HFFc6 (cell line): ENCODE data around the gene AHCTF1. TPM values are rescaled to one million over a fixed set of nuclear protein-coding genes. Genes with fewer than 3 reads are reported as not detected.
A peak's percentile ranks its signal among the peaks of the same experiment; 100 is the strongest.

Source experiments
- DNase-seq: peaks from one replicate; pipeline ENCODE4 v3.0.0-alpha.2; 2018
- H3K27ac Mint-ChIP-seq: 2 replicates; pipeline ENCODE4 v1.8.0; 2020; ENCODE audit warnings: mild to moderate bottlenecking, mixed read lengths
- H3K27me3 Mint-ChIP-seq: 2 replicates; pipeline ENCODE4 v1.8.0; 2021; ENCODE audit warnings: mild to moderate bottlenecking, moderate library complexity, mixed read lengths; ENCODE audit not compliant: insufficient read depth
- H3K36me3 Mint-ChIP-seq: 2 replicates; pipeline ENCODE4 v1.8.0; 2021; ENCODE audit warnings: low read depth, mixed read lengths
- H3K4me1 Mint-ChIP-seq: 2 replicates; pipeline ENCODE4 v1.8.0; 2020; ENCODE audit warnings: low read depth, mixed read lengths
- H3K4me3 Mint-ChIP-seq: 2 replicates; pipeline ENCODE4 v1.8.0; 2020; ENCODE audit warnings: mild to moderate bottlenecking, moderate library complexity, mixed read lengths
- H3K9me3 Mint-ChIP-seq: 2 replicates; pipeline ENCODE4 v1.8.0; 2020; ENCODE audit warnings: mild to moderate bottlenecking, mixed read lengths
- CTCF ChIP-seq: fragments of 200-600 bp; sonication (generic); IDR thresholded peaks from 2 replicates; pipeline ENCODE4 v1.5.0; 2021; ENCODE audit warnings: antibody characterized with exemption, mild to moderate bottlenecking
- long read RNA-seq: library from polyadenylated mRNA; unstranded; transcript quantifications from one replicate; pipeline ENCODE4 v2.0.0, GENCODE V29; 2019
- total RNA-seq, 6 experiments: library from RNA; stranded (reverse); fragmentation: NEBNext Ultra II Directional; extraction: Animal tissue kit (Norgen Biotek cat#: 25700); gene quantifications; 2 replicates in 1 of 6; 3 replicates in 5 of 6; pipeline ENCODE4 v1.2.3, GENCODE V29; 2021

Gene AHCTF1
- total RNA-seq, result 10 to 100 TPM; 28.2 to 32.8 (median 30.6) TPM
- long read RNA-seq, partial matches to known transcripts, result 11 of 13 reads
- long read RNA-seq, other reads (novel, unspliced or antisense), result 2 of 13 reads

- no peak; the same call in 1 of the 2 replicates for TF ChIP-seq CTCF
- H3K36me3 Mint-ChIP-seq, result peaks cover 33% of the 10 kb centered on the region
- H3K27me3 Mint-ChIP-seq, result no peaks in the 10 kb centered on the region
- H3K27ac Mint-ChIP-seq, result peak within 1 kb of the TSS; percentile 89
- H3K9me3 Mint-ChIP-seq, result no peaks in the 10 kb centered on the region
- H3K4me1 Mint-ChIP-seq, result peaks cover 16% of the 10 kb centered on the region
- peak within 1 kb of the TSS; percentile 96 for H3K4me3 Mint-ChIP-seq
- DNase-seq, result peak; percentile 98
These were observed at the start of gene AHCTF1 for GRCh38 chr1:246931549-246932365. Gene AHCTF1 (minus strand): TSS chr1:246931948. CDS start chr1:246918370, 13,578 bp downstream.

GRCh38 chr1:246978785-246979184 lies 47.0 kb upstream of the AHCTF1 start:
- H3K4me3 Mint-ChIP-seq, result no peak overlapping the region

GRCh38 chr1:246978281-246978680 lies 46.5 kb upstream of the AHCTF1 start:
- H3K27me3 Mint-ChIP-seq, result no peaks in the 10 kb centered on the region
- H3K4me3 Mint-ChIP-seq, result no peak overlapping the region
- no peaks in the 10 kb centered on the region for H3K4me1 Mint-ChIP-seq
- no peak for DNase-seq
- peaks cover 77% of the 10 kb centered on the region for H3K9me3 Mint-ChIP-seq
- TF ChIP-seq CTCF, result no peak
- no peak overlapping the region for H3K27ac Mint-ChIP-seq
- peaks cover 58% of the 10 kb centered on the region for H3K36me3 Mint-ChIP-seq

More at GRCh38 chr1:246978785-246979184, 47.0 kb upstream of the AHCTF1 start:
- no peak for DNase-seq
- peaks cover 63% of the 10 kb centered on the region for H3K36me3 Mint-ChIP-seq
- H3K27me3 Mint-ChIP-seq, result no peaks in the 10 kb centered on the region
- H3K4me1 Mint-ChIP-seq, result no peaks in the 10 kb centered on the region
- peaks cover 82% of the 10 kb centered on the region for H3K9me3 Mint-ChIP-seq
- no peak for TF ChIP-seq CTCF
- H3K27ac Mint-ChIP-seq, result no peak overlapping the region

- H3K36me3 Mint-ChIP-seq, result peaks cover 38% of the 10 kb centered on the region
- H3K4me3 Mint-ChIP-seq, result no peak overlapping the region
- peaks cover 47% of the 10 kb centered on the region for H3K9me3 Mint-ChIP-seq
These were observed 40.2 kb upstream of the AHCTF1 start for GRCh38 chr1:246971969-246972368.

GRCh38 chr1:246971090-246971721 lies 39.5 kb upstream of the AHCTF1 start:
- peak; percentile 1 for DNase-seq
- Mint-ChIP-seq H3K27ac (no peak overlapping the region), H3K4me1 (no peaks in the 10 kb centered on the region), H3K9me3 (peaks cover 45% of the 10 kb centered on the region), H3K27me3 (peaks cover 2% of the 10 kb centered on the region; the same call in 1 of the 2 replicates), H3K4me3 (no peak overlapping the region), H3K36me3 (peaks cover 33% of the 10 kb centered on the region)
- TF ChIP-seq CTCF, result peak; percentile 77

More at GRCh38 chr1:246971969-246972368, 40.2 kb upstream of the AHCTF1 start:
- DNase-seq, result no peak
- H3K27ac Mint-ChIP-seq, result no peak overlapping the region
- TF ChIP-seq CTCF, result no peak
- H3K27me3 Mint-ChIP-seq, result peaks cover 2% of the 10 kb centered on the region; the same call in 1 of the 2 replicates
- H3K4me1 Mint-ChIP-seq, result no peaks in the 10 kb centered on the region
